Transverse colon (tissue), 3 donors: ENCODE results near the gene SERPINA9.

Experiments used
- POLR2A ChIP-seq: fragments of 450-650 bp; IDR thresholded peaks from one replicate; pipeline ENCODE4 v1.6.1; 2016; ENCODE audit warnings: antibody characterized with exemption, mild to moderate bottlenecking, moderate library complexity
- TF ChIP-seq, protein P1 (sequence below), 5 experiments: fragments of 200-600 bp in 3 of 5; fragments of 450-650 bp in 2 of 5; sonication (generic) in 3 of 5; IDR thresholded peaks; 1 replicate in 2 of 5; 2 replicates in 3 of 5; pipeline ENCODE4 v1.5.1; 2016 to 2017; ENCODE audit warnings: antibody characterized with exemption in 5 of 5, inconsistent platforms in 3 of 5, mild to moderate bottlenecking in 2 of 5, moderate library complexity in 1 of 5

GRCh38 chr14:94494085-94494484 lies 18.1 kb upstream of the SERPINA9 start:
- TF ChIP-seq, protein P1, sequence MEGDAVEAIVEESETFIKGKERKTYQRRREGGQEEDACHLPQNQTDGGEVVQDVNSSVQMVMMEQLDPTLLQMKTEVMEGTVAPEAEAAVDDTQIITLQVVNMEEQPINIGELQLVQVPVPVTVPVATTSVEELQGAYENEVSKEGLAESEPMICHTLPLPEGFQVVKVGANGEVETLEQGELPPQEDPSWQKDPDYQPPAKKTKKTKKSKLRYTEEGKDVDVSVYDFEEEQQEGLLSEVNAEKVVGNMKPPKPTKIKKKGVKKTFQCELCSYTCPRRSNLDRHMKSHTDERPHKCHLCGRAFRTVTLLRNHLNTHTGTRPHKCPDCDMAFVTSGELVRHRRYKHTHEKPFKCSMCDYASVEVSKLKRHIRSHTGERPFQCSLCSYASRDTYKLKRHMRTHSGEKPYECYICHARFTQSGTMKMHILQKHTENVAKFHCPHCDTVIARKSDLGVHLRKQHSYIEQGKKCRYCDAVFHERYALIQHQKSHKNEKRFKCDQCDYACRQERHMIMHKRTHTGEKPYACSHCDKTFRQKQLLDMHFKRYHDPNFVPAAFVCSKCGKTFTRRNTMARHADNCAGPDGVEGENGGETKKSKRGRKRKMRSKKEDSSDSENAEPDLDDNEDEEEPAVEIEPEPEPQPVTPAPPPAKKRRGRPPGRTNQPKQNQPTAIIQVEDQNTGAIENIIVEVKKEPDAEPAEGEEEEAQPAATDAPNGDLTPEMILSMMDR (IDR thresholded peaks at IDR 0.05), result no peak
- TF ChIP-seq POLR2A, result no peak
